HG02943 (cell line): Measurements from ENCODE around the gene RAB27A.
"Not testable (repeated sequence)": the region's sequence is repeated elsewhere in the genome, so short reads cannot be mapped to it uniquely, and the experiment has no call there.

ENCODE experiments used
- ATAC-seq: cut with Tn5 transposase; IDR thresholded peaks from one replicate; pipeline ENCODE4 v1.9.1; 2021; ENCODE audit warnings: mild to moderate bottlenecking, low read depth, moderate library complexity; ENCODE audit not compliant: unreplicated experiment

RAB27A gene

DNA sequence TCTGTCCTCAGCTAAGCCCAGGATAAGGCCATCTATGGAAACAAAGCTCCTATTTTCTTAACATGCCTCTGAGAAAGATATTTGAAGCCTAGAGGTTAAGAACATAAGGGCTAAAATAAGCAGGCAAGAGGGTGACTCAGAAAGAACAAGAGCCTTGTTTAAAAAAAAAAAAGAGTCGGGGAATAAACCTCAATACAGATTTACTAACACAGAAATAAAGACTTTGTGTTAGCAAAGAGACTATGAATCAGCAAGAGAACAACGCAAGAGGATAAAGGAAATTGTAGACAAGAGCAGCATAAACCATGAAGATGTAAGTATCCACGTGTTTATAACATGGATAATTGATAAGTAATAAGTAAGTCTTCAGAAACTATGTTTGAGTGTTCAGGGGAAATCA is 36.0 kb downstream of the RAB27A start:
- ATAC-seq: no peak

DNA sequence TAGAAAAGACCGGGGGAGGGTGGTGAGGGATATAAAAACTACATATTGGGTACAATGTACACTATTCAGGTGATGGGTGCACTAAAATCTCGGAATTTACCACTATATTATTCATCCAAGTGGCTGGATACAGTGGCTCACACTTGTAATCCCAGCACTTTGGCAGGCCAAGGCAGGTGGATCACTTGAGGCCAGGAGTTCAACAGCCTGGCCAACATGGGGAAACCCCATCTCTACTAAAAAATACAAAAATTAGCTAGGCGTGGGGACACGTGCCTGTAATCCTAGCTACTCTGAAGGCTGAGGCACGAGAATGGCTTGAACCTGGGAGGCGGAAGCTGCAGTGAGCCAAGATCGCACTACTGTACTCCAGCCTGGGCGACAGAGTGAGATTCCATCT is 37.4 kb downstream of the RAB27A start:
- not testable (repeated sequence) for ATAC-seq

DNA sequence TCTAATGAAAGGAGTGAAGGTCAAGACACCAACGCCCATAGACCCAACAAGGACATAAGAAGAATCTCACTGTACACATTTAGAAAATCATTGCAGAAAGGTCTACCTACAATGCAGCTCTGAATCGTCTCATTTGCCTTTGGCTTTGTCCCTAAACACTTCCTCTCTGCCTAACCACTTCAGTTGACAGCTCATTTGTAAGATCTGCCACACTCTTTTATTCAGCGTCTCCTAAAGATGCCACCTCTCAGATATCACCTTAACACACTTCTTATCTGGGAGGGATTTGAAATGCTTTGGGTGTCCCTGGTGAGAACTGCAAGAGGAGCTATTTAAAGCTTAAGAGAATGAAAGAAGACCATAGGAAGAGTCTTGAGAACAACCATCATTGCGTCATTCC is 38.7 kb downstream of the RAB27A start:
- ATAC-seq: no peak

DNA sequence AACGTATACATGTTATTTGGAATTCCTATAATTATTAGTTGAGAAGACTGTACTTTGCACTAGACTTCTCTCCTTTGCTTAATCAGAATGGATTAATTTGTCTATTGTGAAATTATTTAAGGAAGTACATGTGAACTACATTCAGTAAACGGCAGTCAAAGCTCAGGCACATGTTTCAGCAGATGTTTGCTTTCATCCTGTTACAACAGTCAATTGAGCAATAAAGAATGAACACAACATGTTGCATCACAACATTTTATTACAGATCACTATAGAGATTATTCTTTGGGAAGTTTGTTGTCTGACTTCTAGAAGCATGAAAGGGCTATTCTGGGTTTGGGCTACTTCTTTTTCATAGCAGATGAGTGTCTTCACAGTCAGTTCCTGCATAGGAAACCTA is 39.2 kb downstream of the RAB27A start:
- ATAC-seq: no peak

DNA sequence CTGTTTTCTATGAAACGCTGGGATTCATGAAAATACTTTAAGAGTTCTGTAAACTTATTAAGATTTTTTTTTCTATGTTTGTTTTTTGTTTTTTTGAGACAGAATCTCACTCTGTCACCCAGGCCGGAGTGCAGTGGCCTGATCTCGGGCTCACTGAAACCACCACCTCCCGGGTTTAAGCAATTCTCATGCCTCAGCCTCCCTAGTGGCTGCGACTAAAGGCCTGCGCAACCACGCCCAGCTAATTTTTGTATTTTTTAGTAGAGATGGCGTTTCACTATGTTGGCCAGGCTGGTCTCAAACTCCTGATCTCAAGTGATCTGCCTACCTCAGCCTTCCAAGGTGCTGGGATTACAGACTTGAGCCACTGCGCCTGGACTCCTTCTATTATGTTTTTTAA is 39.7 kb downstream of the RAB27A start:
- ATAC-seq: not testable (repeated sequence)

DNA sequence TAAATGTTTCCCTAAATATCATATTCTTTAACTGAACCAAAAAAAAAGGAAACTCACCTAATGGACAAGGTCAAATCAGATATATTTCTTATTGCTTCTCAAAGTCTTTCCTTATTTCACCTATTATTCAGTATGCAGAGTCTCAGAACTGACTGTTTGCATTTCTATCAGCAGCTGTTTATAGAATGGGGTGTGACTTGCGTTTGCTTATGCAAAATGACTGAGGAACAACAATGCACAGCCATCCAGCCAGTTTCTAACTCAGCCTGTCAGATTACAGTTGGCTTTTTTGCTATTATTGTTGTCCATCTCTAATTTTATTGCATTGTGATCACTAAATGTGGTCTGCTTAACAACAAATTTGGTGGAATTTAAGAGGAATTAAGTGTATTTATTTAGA is 40.7 kb downstream of the RAB27A start:
- ATAC-seq: no peak

DNA sequence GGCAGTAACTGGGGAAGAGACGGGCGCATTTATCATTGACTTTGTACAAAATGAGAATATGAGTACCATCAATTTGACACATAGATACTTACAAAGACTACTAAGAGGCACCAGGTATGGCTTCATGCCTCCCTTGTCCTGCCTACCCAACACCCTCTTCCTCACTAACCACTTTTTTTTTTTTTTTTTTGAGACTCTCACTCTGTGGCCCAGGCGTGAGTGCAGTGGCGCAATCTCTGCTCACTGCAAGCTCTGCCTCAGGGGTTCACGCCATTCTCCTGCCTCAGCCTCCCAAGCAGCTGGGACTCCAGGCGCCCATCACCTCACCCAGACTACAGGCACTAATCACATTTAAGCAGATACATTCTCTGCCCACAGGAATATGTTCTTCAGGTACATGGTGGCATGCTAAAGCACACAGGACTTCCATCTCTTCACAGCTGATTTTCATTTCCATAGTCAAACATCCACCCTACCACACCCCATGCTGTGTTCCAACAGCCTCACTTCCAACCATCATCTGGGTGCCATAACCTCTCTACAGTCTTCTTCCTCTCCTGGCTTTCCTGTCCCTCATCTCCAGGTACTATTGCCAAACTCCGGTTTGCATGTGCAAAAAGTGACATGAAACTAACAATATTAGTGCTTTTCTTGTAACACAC is 41.7 kb downstream of the RAB27A start:
- no peak for ATAC-seq

DNA sequence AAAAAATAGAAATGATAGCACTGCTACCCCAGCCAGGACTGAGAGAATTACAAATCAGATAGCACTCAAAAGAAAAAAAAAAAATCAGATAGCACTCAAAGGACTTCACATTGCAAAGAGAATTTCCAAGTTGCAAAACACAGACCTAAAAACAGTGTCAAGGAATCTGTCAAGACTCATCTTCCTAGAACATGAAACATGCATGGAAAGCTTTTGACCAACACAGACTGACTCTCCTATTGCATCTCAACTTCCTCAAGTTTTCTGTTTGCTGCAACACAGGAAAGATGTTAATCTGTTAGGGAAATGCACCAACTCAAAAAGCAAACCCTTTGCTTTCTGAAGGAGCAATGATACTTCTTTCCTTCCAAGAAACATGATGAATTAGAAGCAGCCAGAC is 42.3 kb downstream of the RAB27A start:
- no peak for ATAC-seq

DNA sequence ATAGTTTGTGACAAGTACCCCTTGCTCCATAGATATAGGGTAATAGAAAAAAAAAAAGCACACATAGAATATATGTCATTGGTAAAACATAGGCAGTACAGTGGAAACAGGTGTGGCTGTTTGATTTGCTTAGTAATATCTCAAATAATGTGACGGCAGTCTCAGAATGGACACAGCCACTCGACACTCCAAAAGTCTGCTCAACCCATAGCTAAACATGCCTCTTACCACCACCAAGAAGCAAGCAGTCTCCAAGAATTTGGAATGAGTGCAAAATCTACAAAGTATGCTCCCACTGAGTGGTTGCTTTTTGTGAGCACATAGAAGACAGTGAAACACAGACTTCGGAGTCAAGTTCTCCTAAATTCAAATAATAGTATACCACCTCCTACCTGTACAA is 43.0 kb downstream of the RAB27A start:
- ATAC-seq: no peak

DNA sequence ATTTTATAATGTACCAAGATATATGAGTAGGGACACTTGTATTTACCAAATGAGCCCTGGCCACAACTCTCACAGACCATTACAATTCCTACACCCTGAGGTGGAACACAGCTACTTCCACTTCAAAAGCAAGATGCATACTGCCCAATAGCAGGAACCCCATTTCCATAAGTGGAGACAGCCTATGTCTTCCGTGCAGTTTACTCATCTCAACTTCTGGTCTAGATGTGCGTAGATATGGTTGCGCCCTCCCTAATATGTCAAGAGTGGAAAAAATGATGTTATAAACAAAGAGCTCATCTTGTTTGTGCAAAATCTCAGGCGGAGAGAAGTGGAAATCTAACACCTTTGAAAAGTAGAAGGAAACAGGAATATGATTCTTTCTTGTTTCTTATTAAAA is 44.6 kb downstream of the RAB27A start:
- no peak for ATAC-seq

DNA sequence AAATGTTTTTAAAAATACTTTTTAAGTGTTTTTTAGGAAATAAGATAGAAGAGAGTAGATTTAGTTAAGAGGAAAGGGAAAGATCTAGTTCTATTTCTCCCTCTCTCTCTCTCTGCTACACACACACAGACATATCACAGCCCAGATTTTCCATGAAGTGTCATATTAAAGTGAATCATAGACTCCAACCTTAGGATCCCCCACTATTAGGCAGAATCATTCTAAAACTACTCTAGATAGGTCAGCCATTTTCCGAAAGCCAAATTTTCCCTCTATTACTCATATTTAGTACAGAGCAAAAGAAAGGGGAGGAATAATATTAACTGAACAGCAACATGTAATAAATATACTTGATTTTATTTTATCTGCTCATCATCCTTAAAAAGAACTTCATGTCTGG is 47.7 kb downstream of the RAB27A start:
- ATAC-seq: no peak

DNA sequence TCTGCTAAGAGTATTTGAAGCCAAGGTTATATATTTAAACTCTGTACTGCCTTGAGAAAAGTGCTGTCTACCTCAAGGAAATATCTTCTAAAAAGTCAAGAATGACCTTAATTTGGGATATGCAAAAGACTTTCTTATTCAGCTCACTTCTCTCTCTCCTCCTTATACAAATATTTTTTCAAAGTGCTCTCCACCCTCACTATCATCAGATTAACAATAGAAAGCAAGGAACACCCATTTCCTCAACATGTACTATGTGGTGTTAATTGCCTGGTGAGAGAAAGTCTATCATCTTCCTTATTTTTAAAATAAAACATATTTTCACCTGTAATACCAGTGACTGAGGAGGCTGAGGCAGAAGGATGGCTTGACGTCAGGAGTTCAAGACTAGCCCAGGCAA is 48.4 kb downstream of the RAB27A start:
- ATAC-seq: no peak

DNA sequence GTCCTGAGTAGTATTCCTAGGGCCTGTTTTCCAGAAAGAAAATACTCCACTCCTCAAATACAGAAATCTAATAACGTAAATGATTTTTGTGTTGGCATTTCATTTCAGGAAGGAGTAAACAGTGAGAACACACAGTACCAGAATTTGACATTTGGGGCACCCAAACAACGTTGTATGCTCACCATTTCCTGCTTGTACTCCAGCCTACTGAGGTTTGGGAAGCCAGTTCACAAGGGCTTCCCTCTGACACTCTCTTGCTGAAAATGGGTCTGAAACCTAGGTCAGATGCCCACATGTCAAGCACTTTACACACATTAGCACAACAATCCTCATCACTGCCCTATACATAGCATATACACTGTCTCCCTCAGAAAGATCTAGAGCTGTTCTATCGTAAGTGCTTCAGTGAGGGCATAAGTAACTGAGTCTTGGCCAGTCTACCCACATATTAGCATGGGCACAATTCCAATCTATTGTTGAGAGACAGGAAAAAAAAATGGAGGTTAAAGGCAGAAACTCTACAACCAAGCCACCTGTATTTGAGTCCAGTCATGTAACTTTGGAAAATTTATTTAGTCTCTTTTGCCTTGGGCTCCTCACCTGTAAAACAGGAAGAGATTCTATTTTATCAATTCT is 49.4 kb downstream of the RAB27A start:
- ATAC-seq: no peak

DNA sequence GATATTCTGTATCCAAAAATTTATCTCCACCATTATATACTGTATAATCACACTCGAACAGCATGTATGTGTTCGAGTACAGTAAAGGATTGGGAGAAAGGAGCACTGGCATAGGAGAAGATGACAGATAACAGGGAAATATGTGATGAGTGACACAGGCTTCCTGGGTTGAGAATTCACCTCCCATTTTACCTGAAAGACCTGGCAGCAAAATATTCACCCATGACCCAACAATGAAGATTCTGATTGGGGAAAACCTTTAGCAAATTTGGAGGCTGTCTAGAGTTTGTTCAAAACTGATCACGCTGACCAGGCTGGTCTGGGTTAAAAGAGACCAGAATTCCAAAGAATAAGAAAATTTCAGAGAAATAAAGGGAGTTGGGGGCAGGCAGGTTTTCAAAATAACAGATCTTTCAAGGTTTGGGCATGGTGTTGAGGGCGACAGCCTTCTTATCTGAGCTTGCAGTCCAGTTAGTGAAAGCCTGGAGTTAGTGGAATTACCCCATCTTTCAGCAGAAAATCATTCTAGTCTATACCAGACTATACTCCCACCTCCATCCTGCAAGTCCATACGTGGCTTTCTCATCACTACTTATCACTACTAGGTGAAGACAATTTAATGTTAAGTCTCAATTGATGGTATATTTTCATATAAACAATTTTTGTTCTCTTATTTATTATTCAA is 50.0 kb downstream of the RAB27A start:
- no peak for ATAC-seq

DNA sequence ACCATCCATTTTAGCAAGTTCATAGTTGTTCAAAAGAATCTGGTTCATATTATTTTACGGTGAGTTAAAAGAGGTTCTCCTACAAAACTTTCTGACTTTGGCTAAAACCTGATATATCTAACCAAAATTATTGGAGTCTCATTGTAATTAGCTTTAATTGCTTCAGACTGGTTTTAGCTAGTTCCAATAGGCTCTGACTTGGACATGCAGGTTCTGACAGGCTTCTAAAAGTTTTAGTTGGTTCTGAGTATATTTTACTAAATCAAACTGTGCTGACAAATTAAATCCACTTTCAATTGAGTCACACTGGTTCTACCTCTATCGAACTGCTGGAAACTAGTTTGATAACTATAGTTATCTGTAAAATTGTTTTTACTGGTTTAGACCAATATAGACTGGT is 50.7 kb downstream of the RAB27A start:
- no peak for ATAC-seq

DNA sequence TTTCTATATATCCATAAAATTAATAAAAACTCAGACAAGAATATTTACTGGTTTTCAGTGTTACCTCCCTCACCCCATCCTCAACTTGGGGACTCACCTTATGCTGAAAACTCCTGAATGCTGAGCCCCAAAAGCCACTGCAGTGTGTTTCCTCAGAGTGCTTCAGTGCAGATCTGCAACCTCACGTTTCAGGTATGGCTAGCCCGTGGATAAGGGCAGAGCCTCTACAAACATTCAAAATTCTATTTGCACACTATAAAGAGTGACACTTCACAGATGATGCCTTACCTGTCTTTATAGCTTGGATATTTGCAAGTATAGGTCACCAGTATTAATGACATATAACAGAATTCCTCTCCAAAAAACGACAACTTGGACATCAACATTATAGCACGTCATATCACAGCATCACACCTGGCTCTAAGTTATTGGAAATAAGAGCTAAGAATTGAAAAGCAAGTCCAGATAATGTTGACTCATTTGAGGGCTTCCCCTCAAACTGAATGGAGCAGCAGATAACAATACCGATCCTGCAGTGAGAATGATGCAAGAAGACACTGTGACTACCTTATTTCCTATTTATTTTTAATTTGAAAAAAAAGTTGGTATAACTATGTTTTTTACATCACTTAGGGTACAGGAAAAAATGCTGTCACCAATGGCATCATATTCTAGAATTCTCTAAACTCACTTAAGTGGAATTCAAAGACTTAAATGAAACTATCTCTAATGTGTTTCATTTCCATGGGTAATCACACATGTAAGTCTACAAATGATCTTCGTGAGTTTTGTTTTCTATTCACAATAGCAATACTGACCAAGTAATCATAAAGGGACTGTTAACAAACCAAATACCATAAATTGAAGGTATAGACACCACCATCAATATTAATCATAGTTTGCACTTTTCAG is 52.1 kb downstream of the RAB27A start:
- no peak for ATAC-seq

DNA sequence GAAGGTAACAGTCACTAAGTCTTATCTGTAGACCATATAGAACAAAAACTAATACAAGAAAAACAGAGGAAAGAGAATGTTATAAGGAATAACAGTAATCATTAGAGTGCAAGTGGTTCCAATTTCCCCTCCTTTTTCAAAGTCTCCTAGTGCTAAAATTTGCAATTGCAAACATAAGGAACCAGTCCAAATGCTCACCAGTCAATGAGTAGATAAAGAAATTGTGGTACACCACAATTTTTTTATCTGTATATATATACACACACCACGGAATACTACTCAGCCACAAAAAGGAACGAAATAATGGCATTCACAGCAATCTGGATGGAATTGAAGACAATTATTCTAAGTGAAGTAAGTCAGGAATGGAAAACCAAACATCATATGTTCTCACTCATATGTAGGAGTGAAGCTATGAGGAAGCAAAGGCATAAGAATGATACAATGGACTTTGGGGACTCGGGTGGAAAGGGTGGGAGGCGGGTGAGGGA is 54.0 kb downstream of the RAB27A start:
- ATAC-seq: no peak

DNA sequence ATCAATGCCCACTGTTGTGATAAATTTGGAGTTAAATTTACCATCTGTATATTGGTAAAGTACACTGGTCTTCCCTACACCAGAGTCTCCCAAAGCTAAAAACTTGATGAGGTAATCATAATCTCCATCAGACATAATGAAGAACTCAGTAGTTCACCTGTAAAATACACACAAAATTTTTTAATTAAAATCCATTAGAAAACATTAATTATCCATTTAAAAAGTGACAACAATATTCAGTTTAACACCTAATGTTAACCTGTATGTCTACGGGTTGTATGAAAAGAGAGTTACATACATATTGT is 54.9 kb downstream of the RAB27A start:
- ATAC-seq: no peak

DNA sequence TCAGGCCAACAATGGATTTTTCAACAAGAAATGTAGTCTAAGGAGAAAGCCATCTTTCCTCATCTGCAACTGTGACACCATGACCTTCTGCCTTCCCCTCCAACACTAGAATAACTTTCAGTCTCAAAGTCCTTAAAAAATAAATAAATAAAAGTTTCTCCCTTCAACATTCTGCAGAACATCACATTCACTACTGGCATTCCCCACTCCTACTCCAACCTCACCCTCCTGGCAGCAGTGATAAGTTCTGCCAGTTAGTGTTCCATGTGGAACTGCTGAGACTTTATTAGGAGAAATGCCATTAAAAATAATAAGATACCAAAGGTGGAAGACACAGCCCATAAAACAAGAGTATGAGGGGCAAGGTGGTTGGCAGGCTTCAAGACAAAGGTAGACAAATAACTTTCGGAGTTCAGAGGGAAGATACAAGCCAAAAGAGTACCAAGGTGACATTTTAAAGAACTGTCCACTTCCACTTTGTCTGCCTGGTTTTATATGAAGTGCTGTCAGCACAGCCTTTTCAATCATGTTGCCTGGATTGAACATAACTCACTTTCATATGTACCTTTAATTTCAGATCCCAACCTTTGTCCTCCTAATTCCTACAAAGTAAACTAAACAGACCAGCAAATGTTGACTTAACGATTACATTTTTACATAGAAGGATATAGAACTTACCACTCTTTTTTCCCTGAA is 55.4 kb downstream of the RAB27A start:
- no peak for ATAC-seq

DNA sequence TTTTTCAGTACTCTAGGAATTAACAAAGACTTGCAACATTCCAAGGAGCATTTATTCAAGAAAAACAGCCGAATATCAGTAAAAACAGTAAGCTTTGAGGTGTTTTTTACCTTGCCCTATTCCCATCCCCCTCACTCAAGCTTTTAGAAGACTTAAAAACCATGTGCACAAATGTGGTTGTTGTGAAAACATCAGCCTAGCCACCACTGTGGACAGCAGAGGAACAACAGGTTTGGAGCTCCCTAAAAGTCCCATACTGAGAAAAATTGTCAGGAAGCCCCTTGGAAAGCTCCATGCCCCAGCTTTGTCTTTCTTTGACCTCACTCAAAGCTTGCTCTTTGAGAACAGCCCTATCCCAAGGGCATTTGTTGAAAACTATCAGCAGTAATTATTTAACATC is 58.2 kb downstream of the RAB27A start:
- no peak for ATAC-seq
